EL (cell line): Measurements from ENCODE around the gene SEPTIN6.

Source experiments
- DNase-seq: peaks from one replicate; pipeline ENCODE4 v3.0.0-alpha.2; 2016

SEPTIN6 gene

GRCh38 chrX:119647552-119648420 is 45.2 kb downstream of the SEPTIN6 start:
- no peak for DNase-seq

- no peak for DNase-seq
Measured at GRCh38 chrX:119647089-119647488, 45.9 kb downstream of the SEPTIN6 start.

GRCh38 chrX:119646515-119646914 is 46.5 kb downstream of the SEPTIN6 start:
- DNase-seq = no peak

GRCh38 chrX:119643696-119644095 is 49.3 kb downstream of the SEPTIN6 start:
- DNase-seq = no peak
